HepG2 (cell line): ENCODE measurements around the gene ZMYND10. TPM values are rescaled to one million over a fixed set of nuclear protein-coding genes. Genes with fewer than 3 reads are reported as not detected.

Experiments
- CBX2 ChIP-seq, 2 experiments: fragments of 200-600 bp in 1 of 2; sonication (generic); formaldehyde crosslinking in 1 of 2; IDR thresholded peaks; 2 replicates each; pipeline versions ENCODE4 v1.7.0 to v1.8.1; 2018 to 2022; ENCODE audit warnings: low read depth in 2 of 2, low read length in 1 of 2, mild to moderate bottlenecking in 1 of 2, missing genetic modification reagents in 1 of 2
- FOXO1 ChIP-seq: sonication (generic); formaldehyde crosslinking; IDR thresholded peaks from 2 replicates; pipeline ENCODE4 v1.4.0; 2020; ENCODE audit warnings: missing genetic modification reagents
- HNRNPLL ChIP-seq: fragments of 200-400 bp; formaldehyde crosslinking; IDR thresholded peaks from 2 replicates; pipeline ENCODE4 v1.6.1; 2017; ENCODE audit warnings: mild to moderate bottlenecking, low read depth, low read length; ENCODE audit not compliant: poor library complexity, severe bottlenecking
- HOXD1 ChIP-seq: sonication (generic); formaldehyde crosslinking; IDR thresholded peaks from 2 replicates; pipeline ENCODE4 v1.5.0; 2020; ENCODE audit warnings: missing genetic modification reagents
- NCOA2 ChIP-seq: sonication (generic); formaldehyde crosslinking; IDR thresholded peaks from 2 replicates; pipeline ENCODE4 v1.8.0; 2022; ENCODE audit warnings: inconsistent platforms
- PCBP1 ChIP-seq: fragments of 200-400 bp; formaldehyde crosslinking; IDR thresholded peaks from 2 replicates; pipeline ENCODE4 v1.6.1; 2017; ENCODE audit warnings: mild to moderate bottlenecking, low read depth, low read length, borderline replicate concordance
- PTBP1 ChIP-seq: fragments of 200-400 bp; formaldehyde crosslinking; IDR thresholded peaks from 2 replicates; pipeline ENCODE4 v1.6.1; 2018; ENCODE audit warnings: low read length, low read depth; ENCODE audit not compliant: poor library complexity, severe bottlenecking
- SP140L ChIP-seq: sonication (generic); formaldehyde crosslinking; IDR thresholded peaks from 2 replicates; pipeline ENCODE4 v1.4.0; 2020; ENCODE audit warnings: missing genetic modification reagents, borderline replicate concordance
- SRSF4 ChIP-seq: fragments of 200-400 bp; formaldehyde crosslinking; IDR thresholded peaks from one replicate; pipeline ENCODE4 v1.6.1; 2018; ENCODE audit warnings: mild to moderate bottlenecking, low read depth, low read length, moderate library complexity; ENCODE audit not compliant: poor library complexity, severe bottlenecking
- TAF1 ChIP-seq: sonication (generic); formaldehyde crosslinking; IDR thresholded peaks from 2 replicates; pipeline ENCODE4 v1.4.0; 2020; ENCODE audit warnings: missing genetic modification reagents
- ZBTB42 ChIP-seq: sonication (generic); formaldehyde crosslinking; IDR thresholded peaks from 2 replicates; pipeline ENCODE4 v1.5.0; 2020; ENCODE audit warnings: mild to moderate bottlenecking, missing genetic modification reagents
- ZNF34 ChIP-seq: sonication (generic); formaldehyde crosslinking; IDR thresholded peaks from 2 replicates; pipeline ENCODE4 v1.4.0; 2020; ENCODE audit warnings: mild to moderate bottlenecking, missing genetic modification reagents, borderline replicate concordance
- ZNF501 ChIP-seq: sonication (generic); formaldehyde crosslinking; IDR thresholded peaks from 2 replicates; pipeline ENCODE4 v1.5.1; 2020; ENCODE audit warnings: mild to moderate bottlenecking, moderate library complexity, missing genetic modification reagents
- ZNF605 ChIP-seq: sonication (generic); formaldehyde crosslinking; IDR thresholded peaks from 2 replicates; pipeline ENCODE4 v1.8.0; 2022; ENCODE audit warnings: mild to moderate bottlenecking, missing genetic modification reagents
- polyA plus RNA-seq, 8 experiments: library from polyadenylated mRNA; depleted of rRNA in 3 of 8; stranded (reverse) in 7 of 8; unstranded in 1 of 8; fragments of >200 nt; fragmentation: Illumina TruSeq in 4 of 8; extraction: Trizol in 4 of 8; gene quantifications; 2 replicates each; pipeline versions ENCODE4 v1.2.1 to v1.2.3, GENCODE V29; 2011 to 2016; ENCODE audit warnings: low read depth in 4 of 8, missing spikeins in 1 of 8, mixed read lengths in 1 of 8; ENCODE audit not compliant: insufficient read depth in 1 of 8
- total RNA-seq, 5 experiments: library from RNA; depleted of rRNA; stranded (reverse); fragments of >200 nt; fragmentation: Illumina TruSeq; extraction: Trizol; gene quantifications; 2 replicates each; pipeline ENCODE4 v1.2.3, GENCODE V29; 2016; ENCODE audit warnings: low read depth in 1 of 5
- TF ChIP-seq, protein P1 (sequence below): sonication (generic); formaldehyde crosslinking; IDR thresholded peaks from 2 replicates; pipeline ENCODE4 v1.4.0; 2020; ENCODE audit warnings: mild to moderate bottlenecking, low read depth, missing genetic modification reagents
- TF ChIP-seq, protein P2 (sequence below): sonication (generic); formaldehyde crosslinking; IDR thresholded peaks from 2 replicates; pipeline ENCODE4 v1.9.0; 2021; ENCODE audit warnings: missing genetic modification reagents, borderline replicate concordance
- TF ChIP-seq, protein P3 (sequence below): sonication (generic); formaldehyde crosslinking; IDR thresholded peaks from 2 replicates; pipeline ENCODE4 v1.9.0; 2021; ENCODE audit warnings: missing genetic modification reagents, borderline replicate concordance
- TF ChIP-seq, protein P4 (sequence below): IDR thresholded peaks from 2 replicates; pipeline ENCODE4 v1.6.1; 2016; ENCODE audit warnings: low read depth, borderline replicate concordance
- TF ChIP-seq, protein P5 (sequence below): sonication (generic); formaldehyde crosslinking; IDR thresholded peaks from 2 replicates; pipeline ENCODE4 v1.4.0; 2020; ENCODE audit warnings: missing genetic modification reagents

The ZMYND10 gene
- total and polyA plus RNA-seq, 2 of the 13 experiments (the other 11 are each of a cell fraction or from before 2014, with no cell fraction given) = 0.60 to 0.74 TPM

DNA sequence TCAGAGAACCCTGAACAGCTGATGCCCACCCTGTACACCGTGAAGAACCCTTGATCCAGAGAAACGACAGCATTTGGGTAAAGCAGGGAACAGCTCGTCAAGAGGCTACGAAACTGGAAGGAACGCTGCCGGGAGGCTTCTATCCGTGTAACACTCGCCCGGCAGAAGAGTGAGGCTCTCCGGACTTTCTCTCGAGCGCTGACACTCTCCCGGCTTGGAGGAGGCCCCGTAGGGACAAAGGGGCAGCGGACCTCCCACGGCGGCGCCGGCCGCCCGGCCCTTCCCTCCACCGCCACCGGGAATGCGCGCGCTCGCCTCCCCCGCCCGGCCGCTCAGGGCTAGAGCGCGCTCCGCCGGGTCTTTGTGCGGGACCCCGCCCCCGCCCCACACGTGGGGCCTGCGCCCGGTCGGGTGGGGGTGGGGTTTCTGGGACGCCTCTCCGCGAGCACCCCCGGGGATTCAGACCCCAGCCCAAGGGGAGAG lies 24.6 kb downstream of the ZMYND10 start (continued):
- TF ChIP-seq HNRNPLL (peak; percentile 4), SP140L (CRISPR knock-in tag) (no peak), TAF1 (CRISPR knock-in tag) (peak; percentile 36; the same call in 1 of the 2 replicates), PTBP1 (no peak), ZBTB42 (CRISPR knock-in tag) (0 out of 2 replicates have a peak, but pooled peaks have one; percentile 8), SRSF4 (no peak), HOXD1 (CRISPR knock-in tag) (no peak), ZNF501 (CRISPR knock-in tag) (peak; percentile 21; the same call in 1 of the 2 replicates), FOXO1 (CRISPR knock-in tag) (no peak), NCOA2 (CRISPR knock-in tag) (no peak), ZNF605 (CRISPR knock-in tag) (no peak), CBX2 (IDR thresholded peaks at IDR 0.05; ENCODE audit: low read depth, low read length) (no peak), CBX2 (CRISPR knock-in tag; IDR thresholded peaks at IDR 0.05; ENCODE audit: low read depth) (no peak), ZNF34 (CRISPR knock-in tag) (no peak), PCBP1 (no peak)
- TF ChIP-seq, protein P1, sequence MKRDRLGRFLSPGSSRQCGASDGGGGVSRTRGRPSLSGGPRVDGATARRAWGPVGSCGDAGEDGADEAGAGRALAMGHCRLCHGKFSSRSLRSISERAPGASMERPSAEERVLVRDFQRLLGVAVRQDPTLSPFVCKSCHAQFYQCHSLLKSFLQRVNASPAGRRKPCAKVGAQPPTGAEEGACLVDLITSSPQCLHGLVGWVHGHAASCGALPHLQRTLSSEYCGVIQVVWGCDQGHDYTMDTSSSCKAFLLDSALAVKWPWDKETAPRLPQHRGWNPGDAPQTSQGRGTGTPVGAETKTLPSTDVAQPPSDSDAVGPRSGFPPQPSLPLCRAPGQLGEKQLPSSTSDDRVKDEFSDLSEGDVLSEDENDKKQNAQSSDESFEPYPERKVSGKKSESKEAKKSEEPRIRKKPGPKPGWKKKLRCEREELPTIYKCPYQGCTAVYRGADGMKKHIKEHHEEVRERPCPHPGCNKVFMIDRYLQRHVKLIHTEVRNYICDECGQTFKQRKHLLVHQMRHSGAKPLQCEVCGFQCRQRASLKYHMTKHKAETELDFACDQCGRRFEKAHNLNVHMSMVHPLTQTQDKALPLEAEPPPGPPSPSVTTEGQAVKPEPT (CRISPR knock-in tag) = 0 out of 2 replicates have a peak, but pooled peaks have one; percentile 51
- TF ChIP-seq, protein P2, sequence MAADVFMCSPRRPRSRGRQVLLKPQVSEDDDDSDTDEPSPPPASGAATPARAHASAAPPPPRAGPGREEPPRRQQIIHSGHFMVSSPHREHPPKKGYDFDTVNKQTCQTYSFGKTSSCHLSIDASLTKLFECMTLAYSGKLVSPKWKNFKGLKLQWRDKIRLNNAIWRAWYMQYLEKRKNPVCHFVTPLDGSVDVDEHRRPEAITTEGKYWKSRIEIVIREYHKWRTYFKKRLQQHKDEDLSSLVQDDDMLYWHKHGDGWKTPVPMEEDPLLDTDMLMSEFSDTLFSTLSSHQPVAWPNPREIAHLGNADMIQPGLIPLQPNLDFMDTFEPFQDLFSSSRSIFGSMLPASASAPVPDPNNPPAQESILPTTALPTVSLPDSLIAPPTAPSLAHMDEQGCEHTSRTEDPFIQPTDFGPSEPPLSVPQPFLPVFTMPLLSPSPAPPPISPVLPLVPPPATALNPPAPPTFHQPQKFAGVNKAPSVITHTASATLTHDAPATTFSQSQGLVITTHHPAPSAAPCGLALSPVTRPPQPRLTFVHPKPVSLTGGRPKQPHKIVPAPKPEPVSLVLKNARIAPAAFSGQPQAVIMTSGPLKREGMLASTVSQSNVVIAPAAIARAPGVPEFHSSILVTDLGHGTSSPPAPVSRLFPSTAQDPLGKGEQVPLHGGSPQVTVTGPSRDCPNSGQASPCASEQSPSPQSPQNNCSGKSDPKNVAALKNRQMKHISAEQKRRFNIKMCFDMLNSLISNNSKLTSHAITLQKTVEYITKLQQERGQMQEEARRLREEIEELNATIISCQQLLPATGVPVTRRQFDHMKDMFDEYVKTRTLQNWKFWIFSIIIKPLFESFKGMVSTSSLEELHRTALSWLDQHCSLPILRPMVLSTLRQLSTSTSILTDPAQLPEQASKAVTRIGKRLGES (CRISPR knock-in tag) = 0 out of 2 replicates have a peak, but pooled peaks have one; percentile 4
- TF ChIP-seq, protein P3, sequence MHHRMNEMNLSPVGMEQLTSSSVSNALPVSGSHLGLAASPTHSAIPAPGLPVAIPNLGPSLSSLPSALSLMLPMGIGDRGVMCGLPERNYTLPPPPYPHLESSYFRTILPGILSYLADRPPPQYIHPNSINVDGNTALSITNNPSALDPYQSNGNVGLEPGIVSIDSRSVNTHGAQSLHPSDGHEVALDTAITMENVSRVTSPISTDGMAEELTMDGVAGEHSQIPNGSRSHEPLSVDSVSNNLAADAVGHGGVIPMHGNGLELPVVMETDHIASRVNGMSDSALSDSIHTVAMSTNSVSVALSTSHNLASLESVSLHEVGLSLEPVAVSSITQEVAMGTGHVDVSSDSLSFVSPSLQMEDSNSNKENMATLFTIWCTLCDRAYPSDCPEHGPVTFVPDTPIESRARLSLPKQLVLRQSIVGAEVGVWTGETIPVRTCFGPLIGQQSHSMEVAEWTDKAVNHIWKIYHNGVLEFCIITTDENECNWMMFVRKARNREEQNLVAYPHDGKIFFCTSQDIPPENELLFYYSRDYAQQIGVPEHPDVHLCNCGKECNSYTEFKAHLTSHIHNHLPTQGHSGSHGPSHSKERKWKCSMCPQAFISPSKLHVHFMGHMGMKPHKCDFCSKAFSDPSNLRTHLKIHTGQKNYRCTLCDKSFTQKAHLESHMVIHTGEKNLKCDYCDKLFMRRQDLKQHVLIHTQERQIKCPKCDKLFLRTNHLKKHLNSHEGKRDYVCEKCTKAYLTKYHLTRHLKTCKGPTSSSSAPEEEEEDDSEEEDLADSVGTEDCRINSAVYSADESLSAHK = no peak
- TF ChIP-seq, protein P4, sequence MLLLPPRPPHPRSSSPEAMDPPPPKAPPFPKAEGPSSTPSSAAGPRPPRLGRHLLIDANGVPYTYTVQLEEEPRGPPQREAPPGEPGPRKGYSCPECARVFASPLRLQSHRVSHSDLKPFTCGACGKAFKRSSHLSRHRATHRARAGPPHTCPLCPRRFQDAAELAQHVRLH (CRISPR knock-in tag) = 0 out of 2 replicates have a peak, but pooled peaks have one; percentile 15
- TF ChIP-seq, protein P5, sequence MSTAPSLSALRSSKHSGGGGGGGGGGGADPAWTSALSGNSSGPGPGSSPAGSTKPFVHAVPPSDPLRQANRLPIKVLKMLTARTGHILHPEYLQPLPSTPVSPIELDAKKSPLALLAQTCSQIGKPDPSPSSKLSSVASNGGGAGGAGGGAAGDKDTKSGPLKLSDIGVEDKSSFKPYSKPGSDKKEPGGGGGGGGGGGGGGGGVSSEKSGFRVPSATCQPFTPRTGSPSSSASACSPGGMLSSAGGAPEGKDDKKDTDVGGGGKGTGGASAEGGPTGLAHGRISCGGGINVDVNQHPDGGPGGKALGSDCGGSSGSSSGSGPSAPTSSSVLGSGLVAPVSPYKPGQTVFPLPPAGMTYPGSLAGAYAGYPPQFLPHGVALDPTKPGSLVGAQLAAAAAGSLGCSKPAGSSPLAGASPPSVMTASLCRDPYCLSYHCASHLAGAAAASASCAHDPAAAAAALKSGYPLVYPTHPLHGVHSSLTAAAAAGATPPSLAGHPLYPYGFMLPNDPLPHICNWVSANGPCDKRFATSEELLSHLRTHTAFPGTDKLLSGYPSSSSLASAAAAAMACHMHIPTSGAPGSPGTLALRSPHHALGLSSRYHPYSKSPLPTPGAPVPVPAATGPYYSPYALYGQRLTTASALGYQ (CRISPR knock-in tag) = no peak
